HCT116 (cell line): ENCODE results near the gene EVA1A. TPM values are rescaled to one million over a fixed set of nuclear protein-coding genes. Genes with fewer than 3 reads are reported as not detected.

ENCODE experiments used
- ATAC-seq: fragments of 200-7000 bp; cut with Tn5 transposase; 2 replicates; pipeline ENCODE4 v1.9.1; 2020; ENCODE audit warnings: mild to moderate bottlenecking, moderate library complexity
- BruUV-seq: library from RNA; stranded (reverse); fragments of 400-500 nt; replicated peaks from 2 replicates; lab custom pipeline; 2021; lab: Mats Ljungman, UMichigan
- CTCF ChIA-PET: fragments of 300-600 bp; sonication (Branson Sonifier 250); formaldehyde crosslinking; loops from one replicate; lab custom pipeline; 2021; ENCODE audit warnings: antibody characterized with exemption; lab: Charles Lee
- POLR2A ChIA-PET: fragments of 300-600, 350-600 bp; sonication (Branson Sonifier 250); formaldehyde crosslinking; loops from one replicate; lab custom pipeline; 2021; ENCODE audit warnings: antibody characterized with exemption; lab: Charles Lee
- RAD21 ChIA-PET, 2 experiments: fragments of 300-600 bp; sonication (Branson Sonifier 250); formaldehyde crosslinking; loops; one replicate each; lab custom pipeline; 2023; ENCODE audit warnings: low total read pairs in 2 of 2; ENCODE audit not compliant: uncharacterized antibody in 2 of 2, unreplicated experiment in 2 of 2, low non-redundant PET in 1 of 2; lab: Charles Lee
- DNase-seq: peaks from one replicate; pipeline ENCODE4 v3.0.0-alpha.2; 2010; ENCODE audit warnings: low read depth, low spot score
- H2AFZ ChIP-seq: fragments of 200-600 bp; shearing (Covaris generic), sonication (generic); 2 replicates; pipeline ENCODE4 v1.6.1; 2017; ENCODE audit warnings: low read depth, mixed run types, mixed read lengths, antibody characterized with exemption, low read length; ENCODE audit not compliant: poor library complexity, severe bottlenecking
- H3K27ac ChIP-seq: 2 replicates; pipeline ENCODE4 v1.5.1; 2012; ENCODE audit warnings: low read depth, low read length
- H3K27me3 ChIP-seq: fragments of 200-600 bp; sonication (generic); 2 replicates; pipeline ENCODE4 v1.6.1; 2016; ENCODE audit warnings: mixed run types, low read length, mixed read lengths; ENCODE audit not compliant: insufficient read depth
- H3K36me3 ChIP-seq, 2 experiments: fragments of 200-500 bp in 1 of 2; fragments of 200-600 bp in 1 of 2; sonication (Bioruptor generic) in 1 of 2; sonication (generic) in 1 of 2; 2 replicates each; pipeline versions ENCODE4 v1.5.1 to v1.6.1; 2014 to 2016; ENCODE audit warnings: low read length in 2 of 2, inconsistent platforms in 1 of 2, mixed read lengths in 1 of 2, mixed run types in 1 of 2; ENCODE audit not compliant: insufficient read depth in 2 of 2, control insufficient read depth in 1 of 2
- H3K4me1 ChIP-seq, 2 experiments: fragments of 200-600 bp in 1 of 2; sonication (generic) in 1 of 2; 2 replicates each; pipeline versions ENCODE4 v1.5.1 to v1.6.1; 2012 to 2017; ENCODE audit warnings: low read length in 2 of 2, inconsistent platforms in 1 of 2, mild to moderate bottlenecking in 1 of 2, mixed read lengths in 1 of 2, mixed run types in 1 of 2, moderate library complexity in 1 of 2; ENCODE audit not compliant: insufficient read depth in 2 of 2, control insufficient read depth in 1 of 2
- H3K4me2 ChIP-seq: fragments of 200-600 bp; sonication (generic); 2 replicates; pipeline ENCODE4 v1.6.1; 2017; ENCODE audit warnings: mixed run types, low read length, mixed read lengths
- H3K4me3 ChIP-seq, 2 experiments: fragments of 200-600 bp in 1 of 2; sonication (generic) in 1 of 2; replicated peaks in 1 of 2; 2 replicates each; pipeline ENCODE4 v1.5.1; 2011 to 2016; ENCODE audit warnings: low read length in 2 of 2, control low read depth in 1 of 2, low read depth in 1 of 2, mild to moderate bottlenecking in 1 of 2, mixed read lengths in 1 of 2, mixed run types in 1 of 2
- H3K79me2 ChIP-seq: fragments of 200-600 bp; sonication (generic); 2 replicates; pipeline ENCODE4 v1.6.1; 2017; ENCODE audit warnings: mild to moderate bottlenecking, mixed run types, low read length, moderate library complexity, mixed read lengths; ENCODE audit not compliant: insufficient read depth
- H3K9ac ChIP-seq: fragments of 200-600 bp; sonication (generic); 2 replicates; pipeline ENCODE4 v1.6.1; 2016; ENCODE audit warnings: low read length, mixed read lengths
- H3K9me2 ChIP-seq: fragments of 200-600 bp; sonication (generic), shearing (Covaris generic); 2 replicates; pipeline ENCODE4 v1.6.1; 2017; ENCODE audit warnings: mixed run types, mild to moderate bottlenecking, moderate library complexity; ENCODE audit not compliant: insufficient read depth
- H3K9me3 ChIP-seq, 2 experiments: fragments of 200-500 bp in 1 of 2; fragments of 200-600 bp in 1 of 2; sonication (Bioruptor generic) in 1 of 2; sonication (generic) in 1 of 2; 2 replicates each; pipeline ENCODE4 v1.6.1; 2014 to 2017; ENCODE audit warnings: low read length in 2 of 2, mixed read lengths in 2 of 2, inconsistent platforms in 1 of 2, low read depth in 1 of 2, mild to moderate bottlenecking in 1 of 2, mixed run types in 1 of 2, moderate library complexity in 1 of 2; ENCODE audit not compliant: control insufficient read depth in 1 of 2, insufficient read depth in 1 of 2
- H4K20me1 ChIP-seq: fragments of 200-600 bp; sonication (generic), shearing (Covaris generic); 2 replicates; pipeline ENCODE4 v1.6.1; 2017; ENCODE audit warnings: mixed run types, mild to moderate bottlenecking, moderate library complexity; ENCODE audit not compliant: insufficient read depth
- ATF3 ChIP-seq: IDR thresholded peaks from 2 replicates; pipeline ENCODE4 v1.6.1; 2012
- CEBPB ChIP-seq: IDR thresholded peaks from 2 replicates; pipeline ENCODE4 v1.6.1; 2012; ENCODE audit warnings: low read depth
- EGR1 ChIP-seq: IDR thresholded peaks from 2 replicates; pipeline ENCODE4 v1.6.1; 2012; ENCODE audit warnings: low read depth
- ELF1 ChIP-seq: IDR thresholded peaks from 2 replicates; pipeline ENCODE4 v1.6.1; 2012; ENCODE audit warnings: low read depth, borderline replicate concordance
- EZH2 ChIP-seq: fragments of 200-600 bp; sonication (generic); IDR thresholded peaks from 2 replicates; pipeline ENCODE4 v1.6.1; 2017; ENCODE audit warnings: antibody characterized with exemption, mixed run types
- EZH2phosphoT487 ChIP-seq: fragments of 200-600 bp; IDR thresholded peaks from 2 replicates; pipeline ENCODE4 v1.6.1; 2018; ENCODE audit warnings: antibody characterized with exemption, borderline replicate concordance
- JUND ChIP-seq: IDR thresholded peaks from 2 replicates; pipeline ENCODE4 v1.6.1; 2012
- MAX ChIP-seq: IDR thresholded peaks from 2 replicates; pipeline ENCODE4 v1.6.1; 2012
- POLR2A ChIP-seq: IDR thresholded peaks from 2 replicates; pipeline ENCODE4 v1.7.0; 2011; ENCODE audit warnings: borderline replicate concordance; ENCODE audit not compliant: insufficient read depth, insufficient read length; ENCODE audit errors: extremely low read depth
- POLR2AphosphoS5 ChIP-seq: IDR thresholded peaks from 2 replicates; pipeline ENCODE4 v1.6.1; 2011; ENCODE audit warnings: mild to moderate bottlenecking, low read depth, low read length, moderate library complexity
- RAD21 ChIP-seq: IDR thresholded peaks from 2 replicates; pipeline ENCODE4 v1.6.1; 2012; ENCODE audit warnings: low read depth, mild to moderate bottlenecking
- REST ChIP-seq: IDR thresholded peaks from 2 replicates; pipeline ENCODE4 v1.6.1; 2012; ENCODE audit warnings: low read depth
- SP1 ChIP-seq: IDR thresholded peaks from 2 replicates; pipeline ENCODE4 v1.6.1; 2012; ENCODE audit warnings: low read depth
- SRF ChIP-seq: IDR thresholded peaks from 2 replicates; pipeline ENCODE4 v1.6.1; 2012; ENCODE audit warnings: low read depth
- TCF7L2 ChIP-seq: IDR thresholded peaks from 2 replicates; pipeline ENCODE4 v1.7.0; 2011; ENCODE audit warnings: borderline replicate concordance, inconsistent platforms; ENCODE audit not compliant: insufficient read depth, insufficient read length; ENCODE audit errors: extremely low read depth
- ZFX ChIP-seq: fragments of 450-650 bp; IDR thresholded peaks from 2 replicates; pipeline ENCODE4 v1.6.1; 2017
- intact Hi-C: fragments of 100-400 bp; cut with micrococcal nuclease; formaldehyde crosslinking; loops from 2 replicates; pipeline ENCODE4 v1.10.0; 2022
- total RNA-seq: library from RNA; stranded (reverse); gene quantifications from one replicate; pipeline ENCODE4 v1.2.1, GENCODE V29; 2021; ENCODE audit not compliant: unreplicated experiment
- TF ChIP-seq, protein P1 (sequence below), 3 experiments: fragments of 200-600 bp in 1 of 3; sonication (generic) in 1 of 3; IDR thresholded peaks in 2 of 3; conservative IDR thresholded peaks in 1 of 3; 2 replicates each; pipeline ENCODE4 v1.5.1; 2012 to 2017; ENCODE audit warnings: low read depth in 2 of 3, low read length in 2 of 3, antibody characterized with exemption in 1 of 3, borderline replicate concordance in 1 of 3, control low read depth in 1 of 3, mild to moderate bottlenecking in 1 of 3, mixed read lengths in 1 of 3, mixed run types in 1 of 3, moderate library complexity in 1 of 3; ENCODE audit not compliant: insufficient read depth in 1 of 3
- TF ChIP-seq, protein P2 (sequence below): IDR thresholded peaks from 2 replicates; pipeline ENCODE4 v1.6.1; 2011; ENCODE audit warnings: mild to moderate bottlenecking, low read length, moderate library complexity; ENCODE audit not compliant: insufficient replicate concordance; ENCODE audit errors: extremely low read depth

The EVA1A gene
- total RNA-seq, 1 experiment from 2014 or later: 2.8 TPM

GRCh38 chr2:75519843-75520242 is 40.9 kb downstream of the EVA1A start:
- no peaks in the 10 kb centered on the region for H3K9me3 ChIP-seq
- no peaks in the 10 kb centered on the region for H3K79me2 ChIP-seq
- ChIA-PET POLR2A (no interaction called here), CTCF (no interaction called here), RAD21 (no interaction called here)
- TF ChIP-seq SRF: no peak
- TF ChIP-seq, protein P1, sequence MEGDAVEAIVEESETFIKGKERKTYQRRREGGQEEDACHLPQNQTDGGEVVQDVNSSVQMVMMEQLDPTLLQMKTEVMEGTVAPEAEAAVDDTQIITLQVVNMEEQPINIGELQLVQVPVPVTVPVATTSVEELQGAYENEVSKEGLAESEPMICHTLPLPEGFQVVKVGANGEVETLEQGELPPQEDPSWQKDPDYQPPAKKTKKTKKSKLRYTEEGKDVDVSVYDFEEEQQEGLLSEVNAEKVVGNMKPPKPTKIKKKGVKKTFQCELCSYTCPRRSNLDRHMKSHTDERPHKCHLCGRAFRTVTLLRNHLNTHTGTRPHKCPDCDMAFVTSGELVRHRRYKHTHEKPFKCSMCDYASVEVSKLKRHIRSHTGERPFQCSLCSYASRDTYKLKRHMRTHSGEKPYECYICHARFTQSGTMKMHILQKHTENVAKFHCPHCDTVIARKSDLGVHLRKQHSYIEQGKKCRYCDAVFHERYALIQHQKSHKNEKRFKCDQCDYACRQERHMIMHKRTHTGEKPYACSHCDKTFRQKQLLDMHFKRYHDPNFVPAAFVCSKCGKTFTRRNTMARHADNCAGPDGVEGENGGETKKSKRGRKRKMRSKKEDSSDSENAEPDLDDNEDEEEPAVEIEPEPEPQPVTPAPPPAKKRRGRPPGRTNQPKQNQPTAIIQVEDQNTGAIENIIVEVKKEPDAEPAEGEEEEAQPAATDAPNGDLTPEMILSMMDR (IDR thresholded peaks at IDR 0.05 in 2 of 3, conservative IDR thresholded peaks at IDR 0.05 in 1 of 3; ENCODE audit: borderline replicate concordance in 1 of 3, insufficient read depth in 1 of 3, low read depth in 2 of 3, low read length in 2 of 3): no peak
- no peak for TF ChIP-seq ELF1
- no peak for TF ChIP-seq SP1
- no peak for TF ChIP-seq CEBPB
- TF ChIP-seq, protein P2, sequence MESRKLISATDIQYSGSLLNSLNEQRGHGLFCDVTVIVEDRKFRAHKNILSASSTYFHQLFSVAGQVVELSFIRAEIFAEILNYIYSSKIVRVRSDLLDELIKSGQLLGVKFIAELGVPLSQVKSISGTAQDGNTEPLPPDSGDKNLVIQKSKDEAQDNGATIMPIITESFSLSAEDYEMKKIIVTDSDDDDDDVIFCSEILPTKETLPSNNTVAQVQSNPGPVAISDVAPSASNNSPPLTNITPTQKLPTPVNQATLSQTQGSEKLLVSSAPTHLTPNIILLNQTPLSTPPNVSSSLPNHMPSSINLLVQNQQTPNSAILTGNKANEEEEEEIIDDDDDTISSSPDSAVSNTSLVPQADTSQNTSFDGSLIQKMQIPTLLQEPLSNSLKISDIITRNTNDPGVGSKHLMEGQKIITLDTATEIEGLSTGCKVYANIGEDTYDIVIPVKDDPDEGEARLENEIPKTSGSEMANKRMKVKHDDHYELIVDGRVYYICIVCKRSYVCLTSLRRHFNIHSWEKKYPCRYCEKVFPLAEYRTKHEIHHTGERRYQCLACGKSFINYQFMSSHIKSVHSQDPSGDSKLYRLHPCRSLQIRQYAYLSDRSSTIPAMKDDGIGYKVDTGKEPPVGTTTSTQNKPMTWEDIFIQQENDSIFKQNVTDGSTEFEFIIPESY: no peak
- no peak for TF ChIP-seq EGR1
- TF ChIP-seq POLR2A: no peak
- TF ChIP-seq TCF7L2: no peak
- no peak for TF ChIP-seq ZFX
- no peak for TF ChIP-seq MAX
- no peak for TF ChIP-seq REST
- no peak for TF ChIP-seq EZH2
- TF ChIP-seq POLR2AphosphoS5: no peak
- TF ChIP-seq EZH2phosphoT487: no peak
- TF ChIP-seq JUND: no peak
- TF ChIP-seq ATF3: no peak
- no peak for TF ChIP-seq RAD21
- no peaks in the 10 kb centered on the region for H3K36me3 ChIP-seq
- H3K9ac ChIP-seq: no peak overlapping the region
- ATAC-seq (no peak), DNase-seq (no peak)
- H2AFZ ChIP-seq: no peak overlapping the region
- intact Hi-C loops: no loop called here
- no TSS peak for BruUV-seq
- no peaks in the 10 kb centered on the region for H4K20me1 ChIP-seq
- H3K4me1 ChIP-seq: peaks cover 11 to 26% of the 10 kb centered on the region in 2 experiments
- H3K4me3 ChIP-seq: no peak overlapping the region
- peaks cover 9% of the 10 kb centered on the region; the same call in 1 of the 2 replicates for H3K27me3 ChIP-seq
- no peaks in the 10 kb centered on the region for H3K9me2 ChIP-seq
- no peak overlapping the region for H3K27ac ChIP-seq
- H3K4me2 ChIP-seq: no peak overlapping the region
